Neural cell (in vitro differentiated cells): ENCODE data around the gene MAP1LC3B. TPM values are rescaled to one million over a fixed set of nuclear protein-coding genes. Genes with fewer than 3 reads are reported as not detected.

Experiments
- H2AFZ ChIP-seq: fragments of 200-600, 300-800 bp; sonication (generic), shearing (Covaris generic); 2 replicates; pipeline ENCODE4 v1.6.0; 2014; ENCODE audit warnings: low read depth, mild to moderate bottlenecking, antibody characterized with exemption, low read length, moderate library complexity
- H3F3A ChIP-seq: fragments of 200-600 bp; shearing (Covaris generic); 2 replicates; pipeline ENCODE4 v1.6.1; 2016; ENCODE audit warnings: mild to moderate bottlenecking, moderate library complexity, mixed read lengths, antibody characterized with exemption, low read length; ENCODE audit not compliant: insufficient read depth, poor library complexity, severe bottlenecking
- H3K27ac ChIP-seq: fragments of 200-600, 300-800 bp; sonication (generic), shearing (Covaris generic); 2 replicates; pipeline ENCODE4 v1.5.1; 2014; ENCODE audit warnings: mild to moderate bottlenecking, low read length, moderate library complexity
- H3K27me3 ChIP-seq: fragments of 300-800, 200-600 bp; sonication (generic), shearing (Covaris generic); 2 replicates; pipeline ENCODE4 v1.6.0; 2014; ENCODE audit warnings: mild to moderate bottlenecking, low read depth, low read length, moderate library complexity; ENCODE audit not compliant: insufficient read depth
- H3K36me3 ChIP-seq: fragments of 300-800, 200-600 bp; sonication (generic), shearing (Covaris generic); 2 replicates; pipeline ENCODE4 v1.5.1; 2014; ENCODE audit warnings: mild to moderate bottlenecking, antibody characterized with exemption, low read length, moderate library complexity; ENCODE audit not compliant: insufficient read depth
- H3K4me2 ChIP-seq: fragments of 300-800, 200-600 bp; sonication (generic), shearing (Covaris generic); 2 replicates; pipeline ENCODE4 v1.6.0; 2014; ENCODE audit warnings: mild to moderate bottlenecking, low read length
- H3K4me3 ChIP-seq: fragments of 300-800, 200-600 bp; sonication (generic), shearing (Covaris generic); 2 replicates; pipeline ENCODE4 v1.5.1; 2014; ENCODE audit warnings: mild to moderate bottlenecking, low read length, moderate library complexity
- H3K79me2 ChIP-seq: fragments of 200-600 bp; shearing (Covaris generic); replicated peaks from 2 replicates; pipeline ENCODE4 v1.6.0; 2014; ENCODE audit warnings: mild to moderate bottlenecking, low read length, moderate library complexity; ENCODE audit not compliant: insufficient read depth
- H3K9ac ChIP-seq: fragments of 300-800, 200-600 bp; sonication (generic), shearing (Covaris generic); 2 replicates; pipeline ENCODE4 v1.6.1; 2016; ENCODE audit warnings: mild to moderate bottlenecking, low read length, mixed read lengths
- H3K9me2 ChIP-seq: fragments of 200-600 bp; shearing (Covaris generic); 2 replicates; pipeline ENCODE4 v1.6.1; 2016; ENCODE audit warnings: mild to moderate bottlenecking, low read length, mixed read lengths; ENCODE audit not compliant: insufficient read depth
- H3K9me3 ChIP-seq: fragments of 200-600, 300-800 bp; sonication (generic), shearing (Covaris generic); 2 replicates; pipeline ENCODE4 v1.6.1; 2016; ENCODE audit warnings: mild to moderate bottlenecking, mixed run types, low read length, moderate library complexity, mixed read lengths
- H4K20me1 ChIP-seq: fragments of 200-600 bp; shearing (Covaris generic); 2 replicates; pipeline ENCODE4 v1.6.1; 2016; ENCODE audit warnings: mild to moderate bottlenecking, mixed run types; ENCODE audit not compliant: insufficient read depth
- CTCF ChIP-seq: fragments of 450-650 bp; IDR thresholded peaks from 2 replicates; pipeline ENCODE4 v1.5.1; 2014; ENCODE audit warnings: antibody characterized with exemption, mild to moderate bottlenecking, moderate library complexity; ENCODE audit not compliant: poor library complexity, severe bottlenecking
- EP300 ChIP-seq: fragments of 450-650 bp; conservative IDR thresholded peaks from 2 replicates; pipeline ENCODE4 v1.6.1; 2014; ENCODE audit warnings: antibody characterized with exemption, mild to moderate bottlenecking, moderate library complexity; ENCODE audit not compliant: poor library complexity, severe bottlenecking
- EZH2 ChIP-seq: fragments of 200-600, 300-800 bp; shearing (Covaris generic), sonication (generic); IDR thresholded peaks from 2 replicates; pipeline ENCODE4 v1.6.1; 2014; ENCODE audit warnings: antibody characterized with exemption, low read length, borderline replicate concordance, mild to moderate bottlenecking; ENCODE audit not compliant: insufficient read depth, poor library complexity, severe bottlenecking
- MXI1 ChIP-seq: fragments of 450-650 bp; conservative IDR thresholded peaks from 2 replicates; pipeline ENCODE4 v1.6.1; 2014; ENCODE audit warnings: antibody characterized with exemption, mild to moderate bottlenecking; ENCODE audit not compliant: poor library complexity, severe bottlenecking
- POLR2AphosphoS5 ChIP-seq: IDR thresholded peaks from 2 replicates; pipeline ENCODE4 v1.6.1; 2012
- RAD21 ChIP-seq: fragments of 450-650 bp; conservative IDR thresholded peaks from 2 replicates; pipeline ENCODE4 v1.6.1; 2014; ENCODE audit warnings: antibody characterized with exemption, mild to moderate bottlenecking, moderate library complexity
- REST ChIP-seq: IDR thresholded peaks from 2 replicates; pipeline ENCODE4 v1.6.1; 2012; ENCODE audit warnings: borderline replicate concordance
- SMC3 ChIP-seq: fragments of 450-650 bp; conservative IDR thresholded peaks from 2 replicates; pipeline ENCODE4 v1.6.1; 2014; ENCODE audit warnings: antibody characterized with exemption, mild to moderate bottlenecking, moderate library complexity; ENCODE audit not compliant: poor library complexity
- TAF1 ChIP-seq: IDR thresholded peaks from 2 replicates; pipeline ENCODE4 v1.6.1; 2012; ENCODE audit warnings: low read depth
- polyA plus RNA-seq: library from polyadenylated mRNA; depleted of rRNA; stranded (reverse); fragments of >200 nt; gene quantifications from 2 replicates; pipeline ENCODE4 v1.2.3, GENCODE V29; 2014

The MAP1LC3B gene
- polyA plus RNA-seq, 1 donor from 2014 or later, result 73.1 TPM

DNA sequence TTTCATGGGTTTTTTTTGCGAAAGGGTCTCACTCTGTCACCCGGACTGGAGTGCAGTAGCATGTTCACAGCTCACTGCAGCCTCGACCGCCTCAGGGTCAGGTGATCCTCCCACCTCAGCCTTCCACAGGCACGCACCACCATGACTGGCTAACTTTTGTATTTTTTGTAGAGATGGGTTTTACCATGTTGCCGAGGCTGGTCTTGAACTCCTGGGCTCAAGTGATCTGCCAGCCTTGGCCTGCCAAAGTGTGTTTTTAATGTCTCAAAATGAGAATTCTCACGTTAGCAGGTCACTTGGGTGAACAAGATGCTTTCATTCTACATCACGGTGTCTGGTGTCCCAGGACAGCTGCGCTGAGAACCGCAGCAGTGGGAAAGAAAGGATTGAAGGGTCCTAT is 11.7 kb upstream of the MAP1LC3B start:
- no peak for TF ChIP-seq EP300
- no peak for TF ChIP-seq TAF1
- TF ChIP-seq REST, result no peak
- TF ChIP-seq CTCF, result no peak
- TF ChIP-seq POLR2AphosphoS5, result no peak
- TF ChIP-seq EZH2, result no peak
- no peak for TF ChIP-seq MXI1
- no peak for TF ChIP-seq SMC3
- TF ChIP-seq RAD21, result no peak
- no peak overlapping the region for H2AFZ ChIP-seq
- no peaks in the 10 kb centered on the region for H3F3A ChIP-seq
- no peak overlapping the region for H3K27ac ChIP-seq
- peaks cover 19% of the 10 kb centered on the region for H3K79me2 ChIP-seq
- no peaks in the 10 kb centered on the region for H3K36me3 ChIP-seq
- H3K9me3 ChIP-seq, result no peaks in the 10 kb centered on the region
- H3K4me3 ChIP-seq, result no peak overlapping the region
- no peak overlapping the region for H3K9ac ChIP-seq
- H3K27me3 ChIP-seq, result no peaks in the 10 kb centered on the region
- H3K4me2 ChIP-seq, result no peak overlapping the region
- H3K9me2 ChIP-seq, result no peaks in the 10 kb centered on the region
- H4K20me1 ChIP-seq, result no peaks in the 10 kb centered on the region

- TF ChIP-seq POLR2AphosphoS5 (no peak), RAD21 (no peak), SMC3 (no peak), EP300 (no peak), MXI1 (no peak), REST (no peak), TAF1 (no peak), CTCF (no peak), EZH2 (no peak)
- H4K20me1 ChIP-seq, result no peaks in the 10 kb centered on the region
- H3K9me2 ChIP-seq, result no peaks in the 10 kb centered on the region
- no peak overlapping the region for H3K4me2 ChIP-seq
- H3K4me3 ChIP-seq, result peak overlapping the region; percentile 87
- H3K9ac ChIP-seq, result no peak overlapping the region
- H3K36me3 ChIP-seq, result no peaks in the 10 kb centered on the region
- no peaks in the 10 kb centered on the region for H3F3A ChIP-seq
- H3K79me2 ChIP-seq, result peaks cover 19% of the 10 kb centered on the region
- H3K27ac ChIP-seq, result no peak overlapping the region
- no peaks in the 10 kb centered on the region for H3K9me3 ChIP-seq
- H2AFZ ChIP-seq, result no peak overlapping the region
- H3K27me3 ChIP-seq, result no peaks in the 10 kb centered on the region
Observed at GRCh38 chr16:87380881-87381280, 11.3 kb upstream of the MAP1LC3B start.
